GM19099 (cell line): ENCODE data around the gene LIG1.
A peak's percentile ranks its signal among the peaks of the same experiment; 100 is the strongest.

Experiments
- POLR2A ChIP-seq: IDR thresholded peaks from 3 replicates; pipeline ENCODE4 v1.6.1; 2011; ENCODE audit warnings: low read depth; ENCODE audit not compliant: insufficient read length; ENCODE audit errors: extremely low read depth

LIG1 gene

DNA sequence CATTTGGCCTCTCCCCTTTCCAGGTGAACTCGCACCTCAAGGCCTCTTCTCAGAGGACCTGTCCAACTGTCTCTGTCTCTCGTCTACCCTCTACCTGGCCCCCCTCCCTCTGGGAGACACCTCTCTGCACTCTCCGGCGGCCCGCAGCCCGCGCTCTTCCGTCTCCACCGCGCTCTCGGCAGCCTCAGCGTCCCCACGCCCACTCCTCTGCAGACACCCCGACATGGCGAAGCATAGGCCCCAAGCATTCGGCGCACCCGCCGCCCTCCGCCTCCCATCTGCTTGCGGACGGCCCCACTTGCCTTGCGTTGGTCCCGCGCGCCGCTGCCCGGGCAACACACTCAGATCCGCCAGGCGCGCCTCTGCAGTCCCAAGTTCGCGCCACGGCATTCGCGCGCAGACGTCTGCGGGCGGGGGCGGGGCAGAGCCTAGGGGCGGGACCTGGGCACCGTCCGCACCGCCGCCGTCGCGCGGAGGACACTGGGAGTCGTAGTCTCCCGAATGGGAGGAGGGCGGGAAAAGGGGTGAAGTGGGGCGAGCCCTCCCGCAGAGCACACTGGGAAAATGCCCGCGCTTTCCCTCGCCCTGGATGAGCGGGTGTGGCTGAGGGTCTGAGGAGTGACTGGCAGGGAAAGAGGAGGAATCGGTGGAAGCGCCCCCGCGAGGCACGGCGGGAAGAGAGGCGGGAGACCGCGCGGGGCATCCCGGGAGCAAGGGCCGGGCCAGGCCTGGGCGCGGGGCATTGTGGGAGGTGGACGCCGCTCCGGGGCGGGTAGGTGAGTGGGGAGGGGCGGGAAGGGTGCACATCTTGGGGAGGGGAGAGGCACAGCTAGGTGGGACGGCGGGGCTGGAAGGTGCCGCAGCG is at the start of gene LIG1, which contains the start of gene ZSWIM9:
Gene LIG1, minus strand, starts transcription at position 406 of the 865 bp plus-strand sequence. CDS start 4,778 bp downstream, outside the sequence.
Gene ZSWIM9, plus strand, starts transcription at position 742 of the 865 bp plus-strand sequence. CDS start 1,123 bp downstream, outside the sequence.
- TF ChIP-seq POLR2A = peak; percentile 59

DNA sequence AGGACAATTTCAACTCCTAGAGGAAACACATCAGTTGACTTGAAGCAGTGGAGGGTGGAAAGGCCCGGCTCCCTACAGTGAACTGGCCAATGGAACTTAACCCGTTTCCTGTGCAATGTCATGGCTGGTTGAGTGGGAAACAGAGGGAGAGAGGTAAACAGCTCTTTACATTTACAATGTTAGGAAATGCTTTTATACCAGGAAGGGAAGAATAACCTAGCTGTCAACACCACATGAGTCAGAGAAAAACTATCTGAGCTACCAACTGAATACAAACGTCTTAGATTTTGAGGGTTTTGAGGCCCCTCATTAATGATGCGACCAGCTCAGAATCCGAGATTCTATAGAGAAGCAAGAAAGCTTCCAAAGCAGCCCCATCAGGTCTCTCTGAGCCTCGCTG is 48.9 kb upstream of the LIG1 start:
- no peak for TF ChIP-seq POLR2A

DNA sequence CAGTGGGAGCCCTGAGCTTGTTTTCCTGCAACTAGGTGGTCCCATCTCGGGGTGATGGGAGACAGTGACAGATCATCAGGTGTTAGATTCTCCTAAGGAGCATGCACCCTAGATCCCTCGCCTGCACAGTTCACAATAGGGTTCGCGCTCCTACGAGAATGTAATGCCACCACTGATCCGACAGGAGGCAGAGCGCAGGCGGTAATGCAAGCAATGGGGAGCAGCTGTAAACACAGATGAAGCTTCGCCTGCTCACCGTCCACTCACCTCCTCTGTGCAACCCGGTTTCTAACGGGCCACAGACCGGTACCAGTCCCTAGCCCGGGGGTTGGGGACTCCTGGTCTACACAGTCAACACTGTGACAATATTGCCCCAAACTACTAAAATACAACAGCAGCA is 46.8 kb upstream of the LIG1 start:
- TF ChIP-seq POLR2A = no peak

DNA sequence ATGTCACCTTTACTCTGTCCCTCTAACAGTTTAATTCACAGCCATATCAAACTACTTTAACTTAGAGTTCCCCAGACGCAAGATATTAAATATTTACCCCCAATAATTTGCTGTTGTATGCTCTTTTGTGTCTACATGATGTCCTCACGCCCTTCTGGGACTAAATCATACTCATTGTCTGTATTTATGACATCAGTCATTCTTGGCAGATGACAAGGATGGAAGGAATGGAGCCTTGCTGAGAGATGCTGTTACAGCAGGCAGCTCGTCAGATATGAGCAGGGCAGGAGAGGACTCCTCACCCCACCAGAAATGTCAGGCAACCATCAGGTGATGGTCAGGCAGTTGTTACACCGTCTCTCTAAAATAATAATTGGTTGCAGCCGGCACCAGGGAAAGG is 43.8 kb upstream of the LIG1 start:
- no peak for TF ChIP-seq POLR2A

DNA sequence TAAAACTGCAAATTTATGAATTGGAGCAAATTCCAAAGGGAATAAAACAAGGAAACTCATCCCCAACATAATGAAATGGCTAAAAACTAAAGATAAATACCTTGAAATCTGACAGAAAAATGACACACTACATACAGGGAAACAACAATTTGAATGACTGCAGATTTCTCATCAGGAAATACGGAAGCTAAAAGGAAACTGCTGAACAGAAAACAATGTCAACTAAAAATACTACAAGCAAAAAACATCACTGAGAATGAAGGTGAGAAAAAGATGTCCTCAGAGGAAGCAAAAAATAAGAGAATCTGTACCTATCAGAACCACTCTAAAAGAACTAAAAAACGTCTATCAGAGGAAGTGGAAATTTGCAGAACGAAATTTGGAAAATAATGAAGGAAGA is 39.9 kb upstream of the LIG1 start:
- TF ChIP-seq POLR2A = no peak

DNA sequence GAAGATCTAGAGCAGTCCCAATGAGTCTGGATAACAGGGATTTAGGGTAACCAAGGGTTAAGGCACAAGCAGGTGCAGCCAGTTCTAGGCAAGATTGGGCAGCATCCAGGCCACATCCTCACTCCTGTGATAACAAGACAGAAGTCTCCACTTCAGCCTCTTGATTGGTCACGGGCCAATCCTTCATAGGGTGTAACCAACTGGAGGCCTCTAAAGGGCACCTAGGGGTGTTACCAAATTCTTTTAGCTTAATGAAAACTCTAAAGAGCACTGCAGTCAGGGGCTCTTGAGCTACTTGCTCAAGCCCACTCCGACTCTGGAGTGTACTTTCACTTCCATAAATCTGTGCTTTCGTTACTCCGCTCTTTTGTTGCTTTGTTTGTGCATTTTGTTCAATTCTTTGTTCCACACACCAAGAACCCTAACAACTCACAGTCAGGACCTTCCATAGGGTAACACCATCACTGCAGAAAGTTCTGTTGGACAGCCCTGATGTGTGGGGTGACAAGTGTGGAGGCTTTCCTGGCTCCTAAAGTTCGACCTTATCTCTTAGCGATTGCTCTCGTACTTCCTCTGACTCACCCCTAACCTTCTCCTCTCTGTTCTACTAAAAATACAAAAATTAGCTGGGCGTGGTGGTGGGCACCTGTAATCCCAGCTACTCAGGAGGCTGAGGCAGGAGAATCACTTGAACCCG is 36.4 kb upstream of the LIG1 start:
- no peak for TF ChIP-seq POLR2A

DNA sequence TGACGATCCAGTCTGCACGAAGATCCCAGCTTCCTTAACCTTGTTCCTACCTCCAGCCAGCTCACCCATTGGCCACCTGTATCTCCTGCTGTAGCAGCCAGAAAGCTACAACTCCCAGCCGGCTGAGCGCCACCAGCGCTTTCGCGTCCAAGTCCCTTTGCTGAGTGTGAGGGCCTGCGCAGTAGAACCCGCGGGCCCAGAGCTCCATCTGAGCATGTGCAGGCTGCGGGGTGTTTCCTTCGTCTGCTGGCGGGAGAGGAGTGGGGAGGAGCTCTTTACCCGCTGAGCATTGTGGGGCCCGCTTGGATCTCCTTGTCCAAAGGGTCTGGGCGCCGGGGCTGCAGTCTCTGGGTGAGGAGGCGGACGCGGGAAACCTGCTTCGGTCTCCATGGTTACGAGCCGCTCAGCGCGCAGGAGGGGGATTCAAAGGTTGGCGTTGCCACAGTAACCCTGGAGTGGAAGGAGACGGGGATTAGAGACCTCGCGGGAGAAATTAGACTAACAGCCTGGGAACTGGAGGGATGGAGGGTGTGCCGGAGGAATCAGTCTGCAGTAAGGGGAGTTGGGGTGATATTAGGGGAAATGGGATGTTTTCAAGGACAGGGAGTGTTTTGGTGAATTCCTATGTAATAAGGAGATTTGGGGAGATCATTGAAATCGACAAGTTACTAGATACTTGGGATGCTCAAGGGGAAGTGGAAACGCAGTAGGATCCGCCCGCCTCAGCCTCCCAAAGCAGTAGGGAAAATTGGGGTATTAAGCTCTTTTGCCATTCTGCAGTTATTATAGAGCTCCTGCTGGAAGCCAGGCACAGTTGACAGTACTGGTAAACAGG is 33.9 kb upstream of the LIG1 start:
- TF ChIP-seq POLR2A = peak; percentile 92

DNA sequence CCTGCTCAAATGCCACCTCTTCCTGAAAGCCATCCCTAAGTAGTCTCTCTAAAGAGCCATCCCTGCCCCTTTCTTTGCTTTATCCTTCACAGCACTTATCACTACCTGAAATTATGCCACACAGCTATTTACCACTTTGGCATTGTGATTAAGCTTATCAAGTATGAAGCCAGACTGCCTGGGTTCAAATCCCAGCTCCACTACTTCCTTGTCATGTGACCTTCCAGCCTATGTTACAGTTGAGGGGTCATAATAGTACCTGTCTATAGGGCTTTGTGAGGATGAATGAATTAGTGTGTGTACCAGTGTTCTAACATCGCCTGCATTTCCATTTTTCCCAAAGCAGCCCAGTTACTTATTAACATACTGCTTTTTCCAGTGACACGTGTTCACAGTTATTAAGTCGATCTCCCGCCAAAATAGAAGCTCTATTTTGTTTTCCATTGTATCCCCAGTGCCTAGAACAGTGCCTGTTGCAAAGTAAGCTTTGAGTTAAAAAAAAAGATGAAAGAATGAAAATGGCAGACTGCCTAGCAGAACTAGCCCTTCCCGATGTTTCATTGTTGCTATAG is 33.2 kb upstream of the LIG1 start:
- no peak for TF ChIP-seq POLR2A

DNA sequence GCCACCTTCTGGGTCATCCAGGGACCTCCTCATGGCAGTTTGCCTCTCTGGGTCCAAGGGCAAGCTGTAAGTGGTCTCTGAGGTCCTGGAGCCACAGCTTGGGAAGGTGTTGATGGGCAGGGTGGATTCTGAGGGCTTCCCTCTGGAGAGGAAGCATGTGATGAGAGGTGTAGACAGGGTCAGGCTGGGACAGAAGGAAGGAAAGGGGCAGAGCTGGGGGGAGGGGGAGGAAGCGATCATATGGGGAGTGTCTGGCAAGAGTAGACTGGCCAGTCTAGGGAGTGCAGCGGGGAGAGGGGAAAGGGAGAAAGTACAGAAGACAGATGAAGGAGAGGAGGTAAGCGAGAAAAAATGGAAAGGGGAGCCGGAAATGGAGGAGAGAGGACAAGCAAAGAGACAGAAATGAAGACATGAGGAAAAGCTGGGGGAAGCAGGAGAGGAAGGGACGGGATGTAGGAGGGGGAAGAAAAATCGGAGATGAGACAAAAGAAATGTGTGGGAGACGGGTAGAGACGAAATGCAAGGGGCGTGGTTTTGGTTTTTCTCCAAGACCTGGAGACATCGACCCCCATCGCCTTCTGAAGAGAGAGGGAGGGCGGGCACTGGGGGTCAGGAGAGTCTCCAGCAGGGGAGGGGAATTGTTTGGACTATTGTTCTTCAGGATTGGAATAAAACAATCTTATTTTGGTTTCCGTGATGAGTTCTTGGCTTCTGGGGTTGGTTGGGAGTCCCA is 27.0 kb upstream of the LIG1 start:
- no peak for TF ChIP-seq POLR2A

DNA sequence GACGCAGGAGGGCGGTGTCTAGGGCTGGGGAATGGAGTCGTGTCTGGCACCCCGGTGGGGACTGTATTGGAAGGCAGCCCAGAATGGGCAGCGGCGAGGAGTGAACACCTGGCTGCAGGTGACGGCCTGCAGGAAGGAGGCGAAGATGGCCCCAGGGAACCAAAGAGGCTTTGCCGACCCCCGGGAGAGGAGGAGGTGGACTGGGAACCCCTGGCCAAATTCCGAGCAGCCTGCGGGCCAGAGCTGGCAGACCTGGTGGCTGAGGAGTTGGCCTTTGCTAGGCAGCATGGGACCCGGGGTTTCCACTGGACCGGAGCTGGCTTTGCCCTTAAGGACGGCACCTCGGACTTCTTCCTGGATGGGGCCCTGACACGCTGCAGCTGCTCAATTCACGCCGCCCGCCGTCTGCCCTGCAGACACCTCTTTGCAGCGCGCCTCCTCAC is 26.2 kb upstream of the LIG1 start:
- TF ChIP-seq POLR2A = no peak

DNA sequence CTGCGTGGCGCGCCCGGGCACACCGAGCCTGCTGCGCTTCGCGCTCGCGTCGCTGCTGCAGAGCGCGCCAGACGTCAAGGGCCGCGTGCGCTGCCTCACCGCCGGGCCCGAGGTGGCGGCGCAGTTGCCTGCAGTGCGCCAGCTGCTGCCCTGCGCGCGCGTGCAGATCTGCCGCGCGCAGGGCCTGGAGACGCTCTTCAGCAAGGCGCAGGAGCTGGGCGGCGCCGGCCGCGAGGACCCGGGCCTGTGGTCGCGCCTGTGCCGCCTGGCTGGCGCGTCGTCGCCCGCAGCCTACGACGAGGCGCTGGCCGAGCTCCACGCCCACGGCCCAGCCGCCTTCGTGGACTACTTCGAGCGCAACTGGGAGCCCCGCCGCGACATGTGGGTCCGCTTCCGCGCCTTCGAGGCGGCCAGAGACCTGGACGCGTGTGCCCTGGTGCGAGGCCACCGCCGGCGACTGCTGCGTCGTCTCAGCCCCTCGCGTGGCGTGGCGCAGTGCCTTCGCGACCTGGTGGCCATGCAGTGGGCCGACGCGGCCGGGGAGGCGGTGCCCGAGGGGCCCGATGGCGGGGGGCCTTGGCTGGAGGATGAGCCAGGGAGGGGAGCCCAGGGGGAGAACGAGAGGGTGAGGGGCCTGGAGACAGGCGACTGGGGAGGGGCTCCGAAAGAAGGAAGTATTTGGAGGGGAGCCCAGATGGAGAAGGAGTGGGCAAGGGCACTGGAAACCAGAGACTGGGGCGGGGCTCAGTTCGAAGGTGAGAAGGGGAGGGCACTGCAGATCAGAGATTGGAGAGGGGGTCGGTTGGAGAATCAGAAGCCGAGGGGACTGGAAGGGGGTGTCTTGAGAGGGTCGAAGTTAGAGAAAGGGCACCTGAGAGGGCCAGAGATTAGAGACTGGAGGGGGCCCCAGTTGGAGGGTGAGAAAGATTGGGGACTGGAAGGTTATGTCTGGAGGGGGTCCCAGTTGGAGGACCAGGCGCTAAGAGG is 25.0 kb upstream of the LIG1 start:
- TF ChIP-seq POLR2A = no peak

DNA sequence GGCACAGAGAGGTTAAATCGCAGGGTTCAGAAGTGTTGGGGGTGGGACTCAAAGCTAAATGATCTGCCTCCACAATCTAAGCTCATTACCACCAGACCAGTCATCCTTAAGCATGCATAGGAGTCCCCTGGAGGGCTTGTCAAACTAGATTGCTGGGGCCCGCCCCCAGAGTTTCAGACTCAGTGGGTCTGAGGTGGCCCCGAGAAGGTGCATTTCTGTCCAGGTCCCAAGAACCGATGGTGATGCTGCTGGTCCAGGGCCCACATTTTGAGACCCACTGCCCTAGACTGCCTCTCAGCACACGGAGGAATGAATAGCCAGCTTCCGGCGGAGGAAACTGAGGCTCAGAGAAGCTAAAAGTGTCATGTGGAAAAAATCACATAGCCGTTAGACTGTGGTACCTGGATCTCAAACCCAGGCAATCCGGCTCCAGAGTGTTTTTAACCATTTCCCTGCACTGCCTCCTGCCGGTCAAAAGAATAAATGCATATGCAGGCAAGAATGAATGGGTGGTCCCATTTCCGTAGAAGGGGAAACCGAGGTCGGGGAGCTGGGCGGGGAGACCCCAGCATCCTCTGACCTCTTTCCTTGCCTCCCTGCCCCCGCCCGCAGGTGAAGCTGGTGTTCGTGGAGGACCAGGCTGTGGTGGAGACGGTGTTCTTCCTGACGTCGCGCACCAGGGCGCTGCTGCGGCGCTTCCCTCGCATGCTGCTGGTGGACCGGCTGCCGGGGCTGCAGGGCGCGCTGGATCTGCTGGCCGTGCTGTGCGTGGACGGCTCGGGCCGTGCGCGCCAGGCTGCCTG is 24.1 kb upstream of the LIG1 start:
- TF ChIP-seq POLR2A = no peak
